GM18861 (cell line): ENCODE measurements around the gene C11orf65.
"Not testable (repeated sequence)": the region's sequence is repeated elsewhere in the genome, so short reads cannot be mapped to it uniquely, and the experiment has no call there.

Experiments used
- ATAC-seq: cut with Tn5 transposase; IDR thresholded peaks from one replicate; pipeline ENCODE4 v1.9.1; 2021; ENCODE audit not compliant: unreplicated experiment

The C11orf65 gene

DNA sequence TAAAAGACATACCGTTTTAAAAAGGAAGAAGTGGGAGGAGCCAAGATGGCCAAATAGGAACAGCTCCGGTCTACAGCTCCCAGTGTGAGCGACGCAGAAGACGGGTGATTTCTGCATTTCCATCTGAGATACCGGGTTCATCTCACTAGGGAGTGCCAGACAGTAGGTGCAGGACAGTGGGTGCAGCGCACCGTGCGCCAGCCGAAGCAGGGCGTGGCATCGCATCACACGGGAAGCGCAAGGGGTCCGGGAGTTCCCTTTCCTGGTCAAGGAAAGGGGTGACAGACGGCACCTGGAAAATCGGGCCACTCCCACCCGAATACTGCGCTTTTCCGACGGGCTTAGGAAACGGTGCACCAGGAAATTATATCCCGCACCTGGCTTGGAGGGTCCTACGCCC is 93.8 kb downstream of the C11orf65 start:
- not testable (repeated sequence) for ATAC-seq

DNA sequence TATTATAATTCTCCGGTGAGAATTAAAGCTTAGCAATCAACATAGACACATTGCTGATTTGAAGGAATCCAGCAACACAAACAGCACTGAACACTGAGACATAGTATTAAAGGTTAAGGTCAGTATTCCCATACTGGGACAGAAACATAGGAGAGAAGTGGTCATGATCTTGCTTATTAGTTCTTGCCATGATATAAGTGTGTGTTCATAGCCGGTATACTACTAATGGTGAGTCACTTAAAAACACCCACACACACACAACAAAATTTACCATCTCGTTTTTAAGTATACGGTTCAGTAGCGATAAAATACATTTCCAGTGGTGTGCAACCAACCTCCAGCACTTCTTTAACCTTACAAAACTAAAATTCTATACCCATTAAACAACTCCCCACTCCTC is 96.3 kb downstream of the C11orf65 start:
- ATAC-seq, result no peak

DNA sequence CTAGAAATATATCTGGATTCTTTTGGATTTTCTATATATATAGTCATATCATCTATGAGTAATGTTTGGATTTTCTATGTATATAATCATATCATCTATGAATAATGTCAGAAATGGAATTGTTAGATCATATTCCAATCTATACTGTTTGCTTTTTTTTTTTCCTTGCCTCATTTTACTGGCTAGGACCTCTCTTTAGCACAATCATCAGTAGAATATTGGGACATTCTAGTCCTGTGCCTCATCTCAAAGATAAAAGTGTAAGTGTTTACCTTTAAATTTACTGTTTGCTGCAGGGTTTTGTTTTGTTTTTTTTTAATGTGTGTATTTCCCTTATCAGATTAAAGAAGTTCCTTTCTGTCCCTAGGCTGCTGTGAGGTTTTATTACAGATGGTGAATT is 97.0 kb downstream of the C11orf65 start:
- no peak for ATAC-seq

DNA sequence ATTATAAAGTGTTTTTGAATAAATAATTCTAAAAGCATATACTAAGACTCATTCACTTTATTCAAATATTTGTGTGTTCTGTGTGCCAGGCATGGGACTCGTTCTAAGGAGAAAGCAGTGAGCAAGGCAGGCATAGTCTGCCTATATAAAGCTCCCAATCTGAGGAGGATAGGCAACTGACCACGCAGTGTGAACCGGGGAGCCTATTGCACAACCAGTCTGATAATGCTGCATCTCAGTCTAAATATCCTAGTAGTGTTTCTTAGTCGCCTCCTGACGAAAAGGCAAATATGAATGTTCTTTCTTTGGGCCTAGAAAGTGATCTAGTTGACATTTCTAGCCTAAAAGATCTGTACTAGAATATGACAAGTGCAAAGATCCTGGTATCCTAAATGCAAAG is 98.3 kb downstream of the C11orf65 start:
- ATAC-seq, result no peak

DNA sequence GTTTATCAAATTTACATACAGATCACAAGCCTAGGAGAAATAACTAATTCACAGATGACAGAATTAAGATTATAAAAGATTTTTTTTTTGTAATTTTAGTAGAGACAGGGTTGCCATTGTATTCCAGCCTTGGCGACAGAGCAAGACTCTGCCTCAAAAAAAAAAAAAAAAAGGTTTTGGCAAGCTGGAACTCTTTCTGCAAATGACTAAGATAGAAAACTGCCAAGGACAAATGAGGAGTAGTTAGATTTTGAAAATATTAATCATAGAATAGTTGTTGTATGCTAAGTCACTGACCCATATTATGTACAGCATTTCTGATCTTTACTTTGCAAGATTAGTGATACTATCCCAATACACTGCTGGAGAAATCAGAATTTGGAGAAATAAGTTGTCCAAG is 99.2 kb downstream of the C11orf65 start:
- no peak for ATAC-seq

DNA sequence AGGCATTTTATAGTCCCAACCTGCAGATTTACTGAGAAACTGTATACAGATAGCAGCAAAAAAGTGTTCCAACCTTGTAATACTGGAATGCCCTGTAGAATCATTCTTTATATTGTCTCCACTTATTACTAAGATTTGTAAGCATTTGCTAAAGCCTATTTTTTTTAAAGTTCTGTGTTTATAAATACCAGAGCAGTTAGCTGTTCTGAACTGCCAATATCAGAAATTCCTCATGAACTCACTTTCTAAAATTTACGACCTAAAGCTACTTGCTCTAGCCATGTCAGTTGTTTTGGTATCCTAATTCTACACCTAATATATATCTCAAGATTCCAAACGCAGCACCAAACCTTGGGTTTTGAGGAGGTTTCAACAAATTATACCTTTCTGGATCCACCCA is 103.2 kb downstream of the C11orf65 start:
- ATAC-seq, result no peak

DNA sequence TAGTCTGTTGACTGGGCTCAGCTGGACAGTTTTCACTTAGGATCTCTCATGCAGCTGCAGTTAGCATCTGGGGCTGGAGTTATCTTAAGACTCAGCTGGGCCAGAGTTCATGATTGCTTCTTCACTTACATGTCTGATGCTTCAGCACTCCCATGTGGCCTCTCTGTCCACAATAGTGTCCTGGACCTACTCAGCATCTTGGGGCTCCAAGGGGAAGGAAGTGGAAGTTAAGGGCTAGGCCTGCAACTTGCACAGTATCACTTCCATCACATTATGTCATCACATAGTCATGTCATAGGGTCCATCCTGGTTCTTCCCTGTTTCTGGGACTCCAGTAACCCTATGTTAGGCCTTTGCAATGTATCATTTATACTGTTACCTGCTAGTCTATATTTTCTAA is 115.9 kb downstream of the C11orf65 start:
- no peak for ATAC-seq

DNA sequence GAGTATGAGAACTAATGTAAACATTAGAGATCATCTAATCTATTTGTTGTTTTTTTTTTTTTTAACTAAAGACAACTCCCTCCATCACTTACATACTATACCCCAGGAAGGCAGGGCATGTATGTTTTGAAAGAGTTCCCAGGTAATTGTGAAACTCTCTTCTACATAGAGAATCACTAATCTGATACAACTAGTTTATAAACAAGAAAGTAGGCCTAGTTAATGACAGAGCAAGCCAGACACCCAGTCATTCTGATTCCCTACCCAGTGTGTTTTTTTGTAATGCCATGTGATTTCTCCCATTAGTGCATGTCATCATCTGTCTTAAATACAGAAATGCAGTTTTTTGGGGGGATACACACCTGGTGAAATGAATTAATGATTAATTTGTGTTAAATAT is 120.9 kb downstream of the C11orf65 start:
- no peak for ATAC-seq

DNA sequence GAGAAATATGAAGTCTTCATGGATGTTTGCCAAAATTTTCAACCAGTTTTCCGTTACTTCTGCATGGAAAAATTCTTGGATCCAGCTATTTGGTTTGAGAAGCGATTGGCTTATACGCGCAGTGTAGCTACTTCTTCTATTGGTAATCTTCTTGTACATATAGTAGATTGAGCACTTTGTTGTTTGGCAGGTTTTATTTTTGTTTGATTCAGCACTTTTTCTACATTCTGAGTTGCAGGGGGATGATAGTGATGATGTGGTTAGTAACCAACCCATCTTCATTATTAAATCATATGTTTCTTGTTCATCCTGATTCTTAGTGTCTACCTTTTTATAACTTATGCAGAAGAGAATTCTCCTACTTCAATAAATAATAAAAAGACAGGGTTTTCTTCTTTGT is 121.6 kb downstream of the C11orf65 start:
- no peak for ATAC-seq

DNA sequence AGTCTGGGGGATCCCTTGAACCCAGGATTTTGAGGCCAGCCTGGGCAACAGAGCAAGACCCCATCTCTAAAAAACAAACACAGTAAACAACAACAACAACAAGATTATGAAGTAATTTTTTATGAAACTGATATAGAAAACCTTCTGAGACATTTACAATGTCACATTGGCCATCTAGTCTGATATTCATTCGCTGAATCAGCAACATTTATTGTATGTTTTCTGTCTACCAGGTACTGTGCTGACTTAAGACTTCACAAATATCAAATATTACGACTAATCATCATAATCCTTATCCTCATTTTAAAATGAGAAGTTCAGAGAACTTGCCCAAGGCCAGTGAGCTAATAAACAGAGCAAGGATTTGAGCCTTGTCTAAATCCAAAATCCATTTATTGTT is 123.6 kb downstream of the C11orf65 start:
- ATAC-seq, result no peak

DNA sequence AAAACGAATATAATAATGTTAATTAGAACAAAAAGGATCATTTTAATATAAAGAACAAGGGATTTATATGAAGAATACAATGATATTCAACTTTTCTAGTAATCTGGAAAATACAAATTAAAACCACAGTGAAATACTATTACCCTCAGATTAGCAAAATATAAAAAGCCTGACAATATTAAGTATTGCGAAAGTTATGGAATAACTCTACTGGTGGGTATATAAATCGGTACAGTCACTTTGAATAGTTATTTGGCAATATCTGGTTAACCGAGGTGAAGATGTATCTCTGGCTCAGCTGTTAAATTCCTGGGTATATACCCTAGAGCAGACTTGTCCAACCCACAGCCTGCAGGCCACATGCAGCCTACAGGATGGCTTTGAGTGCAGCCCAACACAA is 125.7 kb downstream of the C11orf65 start:
- ATAC-seq, result no peak

DNA sequence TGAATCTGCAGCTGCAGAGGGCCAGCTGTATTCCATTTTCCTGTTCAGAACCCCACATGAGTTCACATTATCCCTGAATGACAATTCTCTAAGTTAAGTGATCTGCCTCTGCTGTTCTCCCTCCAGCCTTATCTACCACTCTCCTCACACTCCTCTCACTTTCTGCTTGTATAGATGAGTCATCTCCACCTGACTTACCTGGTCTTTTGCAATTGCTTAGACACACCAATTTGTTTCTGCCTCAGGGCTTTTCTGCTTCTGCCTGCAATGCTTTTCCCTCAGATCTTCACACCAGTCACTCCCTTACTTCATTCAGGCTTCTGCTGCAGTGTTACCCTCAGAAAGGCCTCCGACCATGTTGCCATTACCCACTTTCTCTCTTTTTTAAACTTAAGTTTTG is 126.4 kb downstream of the C11orf65 start:
- no peak for ATAC-seq

DNA sequence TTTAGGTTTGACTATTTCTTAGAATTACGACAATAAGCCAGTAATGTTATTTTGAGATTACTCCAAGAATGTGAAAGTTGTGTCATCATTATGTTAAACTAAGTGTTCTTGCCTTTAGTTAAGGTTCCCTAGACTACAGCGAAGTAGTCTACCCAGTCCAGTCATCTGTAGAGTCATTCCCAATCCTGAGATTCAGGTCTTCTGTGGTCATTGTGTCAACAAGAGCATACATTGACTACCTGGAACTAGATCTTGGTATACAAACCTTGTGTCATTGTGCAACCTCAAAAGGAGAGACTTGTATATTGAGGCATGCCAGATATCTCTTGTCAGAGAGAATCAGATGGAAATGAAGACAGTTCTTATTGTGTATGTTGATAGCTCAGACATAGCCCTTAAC is 128.6 kb downstream of the C11orf65 start:
- ATAC-seq, result no peak

DNA sequence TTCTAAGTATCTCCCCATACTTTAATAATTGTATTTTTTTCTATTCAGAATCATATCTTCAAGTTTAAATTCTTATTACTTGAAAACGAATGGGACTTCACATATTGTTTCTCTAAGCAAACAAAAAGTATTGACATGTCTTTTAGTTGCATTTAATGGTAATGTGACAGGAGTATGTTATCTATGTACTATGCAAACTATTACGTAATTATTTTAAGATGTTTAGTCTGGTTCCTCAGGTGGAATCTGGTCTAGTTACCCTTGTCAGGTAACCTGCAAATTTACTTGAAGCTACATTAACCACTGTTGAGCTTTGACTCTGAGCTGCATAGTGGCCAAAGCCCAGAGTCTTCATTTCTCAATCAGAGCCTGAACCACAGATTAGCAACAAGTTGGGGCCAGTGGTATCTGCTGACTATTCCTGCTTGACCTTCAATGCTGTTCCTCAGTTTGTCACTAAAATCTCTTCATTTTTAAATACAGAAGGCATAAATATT is 133.9 kb downstream of the C11orf65 start:
- ATAC-seq, result no peak
